Germinal center (tissue), 1 donor: ENCODE results near the gene PLIN3.
"Not testable (repeated sequence)": the region's sequence is repeated elsewhere in the genome, so short reads cannot be mapped to it uniquely, and the experiment has no call there.

Experiments
- DNase-seq: peaks from one replicate; pipeline ENCODE4 v3.0.0; 2012; ENCODE audit warnings: mixed read lengths, low spot score

The PLIN3 gene

GRCh38 chr19:4891066-4891465 is 23.6 kb upstream of the PLIN3 start:
- DNase-seq = no peak

GRCh38 chr19:4889034-4889815 is 21.8 kb upstream of the PLIN3 start:
- no peak for DNase-seq

- not testable (repeated sequence) for DNase-seq
These were observed 20.3 kb upstream of the PLIN3 start for GRCh38 chr19:4887803-4888202.

- not testable (repeated sequence) for DNase-seq
These were observed 17.5 kb upstream of the PLIN3 start for GRCh38 chr19:4884993-4885392.

GRCh38 chr19:4882874-4883273 is 15.4 kb upstream of the PLIN3 start:
- not testable (repeated sequence) for DNase-seq

- DNase-seq = no peak
These were observed 11.6 kb upstream of the PLIN3 start for GRCh38 chr19:4879041-4879440.

- DNase-seq = peak; percentile 41
These were observed 11.1 kb upstream of the PLIN3 start for GRCh38 chr19:4878491-4878968.

GRCh38 chr19:4877753-4878490 is 10.5 kb upstream of the PLIN3 start:
- DNase-seq = no peak

- DNase-seq = no peak
These were observed 6.5 kb upstream of the PLIN3 start for GRCh38 chr19:4873930-4874329.

GRCh38 chr19:4871711-4872110 is 4.2 kb upstream of the PLIN3 start:
- no peak for DNase-seq

- DNase-seq = no peak
These were observed 2.7 kb upstream of the PLIN3 start for GRCh38 chr19:4870025-4870700.

GRCh38 chr19:4868286-4868834 is 893 bp upstream of the PLIN3 start:
- DNase-seq = no peak

- peak; percentile 70 for DNase-seq
These were observed 657 bp downstream of the PLIN3 start for GRCh38 chr19:4866595-4867424.

GRCh38 chr19:4861147-4861546 is 6.3 kb downstream of the PLIN3 start:
- no peak for DNase-seq

GRCh38 chr19:4859697-4860096 is 7.8 kb downstream of the PLIN3 start:
- no peak for DNase-seq

- DNase-seq = not testable (repeated sequence)
These were observed 11.0 kb downstream of the PLIN3 start for GRCh38 chr19:4856468-4856867.

- not testable (repeated sequence) for DNase-seq
These were observed 14.0 kb downstream of the PLIN3 start for GRCh38 chr19:4853506-4853905.

GRCh38 chr19:4852484-4852883 is 15.0 kb downstream of the PLIN3 start:
- DNase-seq = no peak

GRCh38 chr19:4851551-4852290 is 15.7 kb downstream of the PLIN3 start:
- peak; percentile 78 for DNase-seq

- DNase-seq = no peak
These were observed 18.4 kb downstream of the PLIN3 start for GRCh38 chr19:4849019-4849418.
